ENCODE measurements around the gene WWOX.

WWOX gene

DNA sequence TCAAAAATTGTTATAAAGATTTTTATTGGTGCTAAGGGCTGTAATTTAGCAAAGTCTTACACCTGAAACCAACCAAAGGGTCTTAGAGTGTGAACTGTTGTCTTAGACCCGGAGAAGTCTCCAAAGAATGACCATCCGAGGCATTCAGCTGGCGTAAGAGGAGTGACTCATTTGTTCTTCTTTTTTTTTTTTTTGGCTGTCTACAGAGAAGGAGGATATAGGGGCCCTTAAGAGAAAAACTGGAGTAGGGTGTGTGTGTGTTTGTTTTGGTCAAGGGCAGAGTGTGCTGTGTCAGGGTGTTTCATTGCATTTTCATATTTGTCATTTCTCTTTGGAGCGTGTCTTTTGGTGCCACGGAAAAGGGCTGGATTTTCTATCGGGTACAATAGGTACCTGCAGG, 508.0 kb downstream of the WWOX start:
- Histone ChIP-seq H3K36me3 (ENCODE audit: control insufficient read depth, insufficient read depth, low read length) (no peaks in the 10 kb centered on the region), H3K4me3 (replicated peaks; ENCODE audit: low read depth, low read length) (no peak overlapping the region), H3K27me3 (replicated peaks; ENCODE audit: control insufficient read depth, insufficient read depth, low read length) (no peaks in the 10 kb centered on the region)
- DNase-seq (ENCODE audit: extremely low read depth, insufficient read length) = no peak
- TF ChIP-seq, protein P1, sequence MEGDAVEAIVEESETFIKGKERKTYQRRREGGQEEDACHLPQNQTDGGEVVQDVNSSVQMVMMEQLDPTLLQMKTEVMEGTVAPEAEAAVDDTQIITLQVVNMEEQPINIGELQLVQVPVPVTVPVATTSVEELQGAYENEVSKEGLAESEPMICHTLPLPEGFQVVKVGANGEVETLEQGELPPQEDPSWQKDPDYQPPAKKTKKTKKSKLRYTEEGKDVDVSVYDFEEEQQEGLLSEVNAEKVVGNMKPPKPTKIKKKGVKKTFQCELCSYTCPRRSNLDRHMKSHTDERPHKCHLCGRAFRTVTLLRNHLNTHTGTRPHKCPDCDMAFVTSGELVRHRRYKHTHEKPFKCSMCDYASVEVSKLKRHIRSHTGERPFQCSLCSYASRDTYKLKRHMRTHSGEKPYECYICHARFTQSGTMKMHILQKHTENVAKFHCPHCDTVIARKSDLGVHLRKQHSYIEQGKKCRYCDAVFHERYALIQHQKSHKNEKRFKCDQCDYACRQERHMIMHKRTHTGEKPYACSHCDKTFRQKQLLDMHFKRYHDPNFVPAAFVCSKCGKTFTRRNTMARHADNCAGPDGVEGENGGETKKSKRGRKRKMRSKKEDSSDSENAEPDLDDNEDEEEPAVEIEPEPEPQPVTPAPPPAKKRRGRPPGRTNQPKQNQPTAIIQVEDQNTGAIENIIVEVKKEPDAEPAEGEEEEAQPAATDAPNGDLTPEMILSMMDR (IDR thresholded peaks at IDR 0.05; ENCODE audit: insufficient read depth, low read length, poor library complexity, severe bottlenecking) = no peak

DNA sequence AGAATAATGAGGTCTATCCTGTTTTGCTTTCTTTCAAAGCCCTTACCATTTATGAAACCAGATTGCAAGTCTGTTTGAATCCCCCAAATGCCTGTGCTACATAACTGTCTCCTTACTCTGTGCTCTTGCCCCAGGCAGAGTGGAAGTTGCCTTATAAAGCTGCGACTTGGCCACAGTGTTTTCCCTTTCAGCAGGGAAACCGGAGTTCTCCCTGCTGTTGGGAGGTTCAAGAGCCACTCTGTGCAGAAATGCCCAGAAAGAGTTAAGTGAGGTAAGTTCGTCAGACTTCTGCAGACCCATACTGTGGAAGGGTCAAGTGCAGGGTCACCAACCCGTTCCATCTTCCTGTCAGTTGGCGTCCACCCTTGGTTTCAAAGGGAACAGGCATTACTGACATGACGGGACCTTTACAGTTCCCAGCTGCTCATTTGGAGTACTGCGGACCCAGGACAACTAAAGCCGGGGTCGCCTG, 508.9 kb downstream of the WWOX start:
- Histone ChIP-seq H3K4me3 (replicated peaks; ENCODE audit: low read depth, low read length) (no peak overlapping the region), H3K36me3 (ENCODE audit: control insufficient read depth, insufficient read depth, low read length) (no peaks in the 10 kb centered on the region), H3K27me3 (replicated peaks; ENCODE audit: control insufficient read depth, insufficient read depth, low read length) (no peaks in the 10 kb centered on the region)
- TF ChIP-seq, protein P1 (IDR thresholded peaks at IDR 0.05; ENCODE audit: insufficient read depth, low read length, poor library complexity, severe bottlenecking) = no peak
- DNase-seq (ENCODE audit: extremely low read depth, insufficient read length) = no peak

DNA sequence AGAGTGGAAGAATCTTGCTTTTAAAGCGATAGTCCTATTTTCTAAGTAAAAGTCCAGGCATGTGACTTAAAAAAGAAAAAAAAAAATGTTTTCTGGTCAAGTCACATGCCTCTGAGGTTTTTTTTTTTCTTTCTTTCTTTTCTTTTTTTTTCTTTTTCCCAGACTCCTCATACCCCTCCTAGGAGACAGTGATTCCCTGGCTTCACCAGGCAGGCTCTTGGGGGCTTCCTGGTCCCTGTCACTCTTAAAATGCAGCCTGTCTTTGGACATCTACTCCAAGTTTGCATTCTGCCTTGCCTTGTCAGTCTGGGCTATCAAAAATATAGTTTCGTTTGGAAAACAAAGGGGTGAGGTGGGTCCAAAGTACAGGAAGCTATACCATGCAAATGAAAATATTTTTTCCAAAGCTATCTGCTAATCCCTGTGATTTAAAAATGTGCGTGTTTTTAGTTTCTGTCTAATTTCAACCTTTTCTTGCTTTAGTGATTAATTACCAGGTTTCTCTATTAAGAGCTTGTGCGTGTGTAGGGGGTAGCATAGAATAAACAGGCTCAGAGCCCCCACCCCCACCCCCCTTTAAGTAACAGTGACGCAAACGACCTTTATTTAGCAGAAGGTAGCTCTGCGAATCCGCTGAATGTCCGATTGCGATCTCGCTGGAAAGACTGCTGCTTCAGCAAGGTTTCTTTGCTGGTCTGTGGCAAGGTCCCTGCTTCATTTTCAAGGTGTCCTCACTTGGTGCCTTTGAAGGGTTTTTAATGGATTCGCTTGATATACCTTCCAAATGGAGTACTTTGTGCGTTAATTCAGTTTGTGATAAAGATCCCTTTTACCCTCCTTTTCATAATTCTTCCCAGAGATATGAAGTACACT, 510.2 kb downstream of the WWOX start:
- no peaks in the 10 kb centered on the region for H3K27me3 ChIP-seq (replicated peaks; ENCODE audit: control insufficient read depth, insufficient read depth, low read length)
- no peak overlapping the region for H3K4me3 ChIP-seq (replicated peaks; ENCODE audit: low read depth, low read length)
- TF ChIP-seq, protein P1 (IDR thresholded peaks at IDR 0.05; ENCODE audit: insufficient read depth, low read length, poor library complexity, severe bottlenecking) = no peak
- H3K36me3 ChIP-seq (ENCODE audit: control insufficient read depth, insufficient read depth, low read length) = no peaks in the 10 kb centered on the region
- no peak for DNase-seq (ENCODE audit: extremely low read depth, insufficient read length)

DNA sequence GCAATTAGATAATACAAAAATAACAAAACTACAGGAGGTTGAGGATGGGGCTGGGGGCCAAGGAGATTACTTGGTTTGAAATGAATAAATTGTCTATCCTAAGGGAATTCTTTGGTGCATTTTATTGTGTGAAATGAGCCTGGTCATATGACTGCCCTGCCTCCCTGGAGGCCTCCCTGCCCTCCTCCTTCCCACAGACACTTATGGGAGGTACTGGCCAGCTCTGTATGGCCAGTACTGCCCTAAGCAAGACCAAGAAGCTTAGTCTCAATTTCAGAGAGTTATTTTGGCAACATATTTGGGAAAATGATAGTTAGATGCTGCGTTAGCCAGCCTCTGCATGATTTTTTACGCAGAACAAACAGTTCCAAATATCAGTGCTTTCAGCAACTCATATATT, 511.9 kb downstream of the WWOX start:
- Histone ChIP-seq H3K4me3 (replicated peaks; ENCODE audit: low read depth, low read length) (no peak overlapping the region), H3K27me3 (replicated peaks; ENCODE audit: control insufficient read depth, insufficient read depth, low read length) (no peaks in the 10 kb centered on the region), H3K36me3 (ENCODE audit: control insufficient read depth, insufficient read depth, low read length) (no peaks in the 10 kb centered on the region)
- no peak for DNase-seq (ENCODE audit: extremely low read depth, insufficient read length)
- TF ChIP-seq, protein P1 (IDR thresholded peaks at IDR 0.05; ENCODE audit: insufficient read depth, low read length, poor library complexity, severe bottlenecking) = no peak

DNA sequence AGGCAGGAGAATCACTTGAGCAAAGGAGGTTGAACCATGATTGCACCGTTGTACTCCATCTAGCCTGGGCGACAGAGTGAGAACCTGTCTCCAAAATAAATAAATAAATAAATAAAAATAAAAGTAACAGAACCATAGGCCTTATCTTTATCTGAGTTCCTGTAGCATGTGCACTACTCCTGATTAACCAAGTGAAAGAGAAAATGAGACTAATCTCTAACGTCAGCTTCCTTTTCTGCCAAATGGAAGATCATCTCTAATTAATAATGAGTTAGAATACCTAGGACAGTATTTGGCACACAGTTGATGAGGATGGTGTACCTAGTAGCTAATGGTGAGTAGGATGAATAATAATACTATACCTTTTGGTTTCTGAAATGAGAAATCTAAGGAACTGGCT, 520.4 kb downstream of the WWOX start:
- no peaks in the 10 kb centered on the region for H3K27me3 ChIP-seq (replicated peaks; ENCODE audit: control insufficient read depth, insufficient read depth, low read length)
- no peak for DNase-seq (ENCODE audit: extremely low read depth, insufficient read length)
- H3K4me3 ChIP-seq (replicated peaks; ENCODE audit: low read depth, low read length) = no peak overlapping the region
- no peaks in the 10 kb centered on the region for H3K36me3 ChIP-seq (ENCODE audit: control insufficient read depth, insufficient read depth, low read length)
- TF ChIP-seq, protein P1 (IDR thresholded peaks at IDR 0.05; ENCODE audit: insufficient read depth, low read length, poor library complexity, severe bottlenecking) = no peak
